SK-N-MC (cell line): ENCODE measurements around the gene GCK.

Source experiments
- EZH2 ChIP-seq: fragments of 200-600 bp; sonication (generic); IDR thresholded peaks from one replicate; pipeline ENCODE4 v1.6.1; 2017; ENCODE audit warnings: antibody characterized with exemption
- POLR2AphosphoS5 ChIP-seq: IDR thresholded peaks from 2 replicates; pipeline ENCODE4 v1.6.1; 2012; ENCODE audit warnings: mild to moderate bottlenecking, low read depth, low read length, borderline replicate concordance

GRCh38 chr7:44104860-44105771 is 84.1 kb downstream of the GCK start:
- TF ChIP-seq POLR2AphosphoS5 (no peak), EZH2 (no peak)
